Liver (tissue), 9 donors: Measurements from ENCODE around the gene ENAH. TPM values are rescaled to one million over a fixed set of nuclear protein-coding genes. Genes with fewer than 3 reads are reported as not detected.

Experiments
- DNase-seq: peaks from one replicate; pipeline ENCODE4 v3.0.0-alpha.2; 2017; ENCODE audit warnings: low spot score
- H3K27ac ChIP-seq, 2 donors: one replicate each; pipeline ENCODE4 v1.7.0; 2013; ENCODE audit warnings: inconsistent platforms in 2 of 2, low read length in 2 of 2, control low read depth in 1 of 2, low read depth in 1 of 2, mild to moderate bottlenecking in 1 of 2
- H3K27me3 ChIP-seq, 4 donors: one replicate each; pipeline versions ENCODE4 v1.6.1 to v1.7.0; 2013; ENCODE audit warnings: low read length in 3 of 4, inconsistent platforms in 1 of 4, mild to moderate bottlenecking in 1 of 4, moderate library complexity in 1 of 4; ENCODE audit not compliant: control insufficient read depth in 4 of 4, insufficient read depth in 4 of 4
- H3K36me3 ChIP-seq, 4 donors: one replicate each; pipeline versions ENCODE4 v1.6.1 to v1.7.0; 2013; ENCODE audit warnings: low read length in 3 of 4, mild to moderate bottlenecking in 3 of 4, low read depth in 1 of 4, moderate library complexity in 1 of 4; ENCODE audit not compliant: control insufficient read depth in 4 of 4, insufficient read depth in 3 of 4
- H3K4me1 ChIP-seq, 4 donors: one replicate each; pipeline versions ENCODE4 v1.6.1 to v1.7.0; 2013; ENCODE audit warnings: low read length in 3 of 4, mild to moderate bottlenecking in 3 of 4, moderate library complexity in 1 of 4; ENCODE audit not compliant: control insufficient read depth in 4 of 4, insufficient read depth in 4 of 4
- H3K4me3 ChIP-seq, 3 donors: one replicate each; pipeline versions ENCODE4 v1.6.1 to v1.7.0; 2013; ENCODE audit warnings: low read length in 3 of 3, control low read depth in 1 of 3, low read depth in 1 of 3, mild to moderate bottlenecking in 1 of 3
- H3K9ac ChIP-seq, 2 donors: one replicate each; pipeline ENCODE4 v1.7.0; 2013; ENCODE audit warnings: low read length in 2 of 2, mild to moderate bottlenecking in 2 of 2, moderate library complexity in 2 of 2, control low read depth in 1 of 2, low read depth in 1 of 2
- H3K9me3 ChIP-seq, 4 donors: one replicate each; pipeline versions ENCODE4 v1.6.1 to v1.7.0; 2013; ENCODE audit warnings: low read length in 3 of 4; ENCODE audit not compliant: control insufficient read depth in 4 of 4
- EGR1 ChIP-seq, 2 donors: IDR thresholded peaks; 2 replicates each; pipeline ENCODE4 v1.6.1; 2016 to 2018; ENCODE audit warnings: antibody characterized with exemption in 2 of 2, low read depth in 2 of 2
- FOXA1 ChIP-seq: IDR thresholded peaks from 2 replicates; pipeline ENCODE4 v1.6.1; 2016; ENCODE audit warnings: antibody characterized with exemption
- FOXA2 ChIP-seq: IDR thresholded peaks from 2 replicates; pipeline ENCODE4 v1.6.1; 2016; ENCODE audit warnings: antibody characterized with exemption
- GABPA ChIP-seq, 2 donors: IDR thresholded peaks in 1 of 2; conservative IDR thresholded peaks in 1 of 2; 2 replicates each; pipeline ENCODE4 v1.6.1; 2016; ENCODE audit warnings: antibody characterized with exemption in 2 of 2, mild to moderate bottlenecking in 1 of 2, moderate library complexity in 1 of 2
- HNF4A ChIP-seq, 2 donors: conservative IDR thresholded peaks; 2 replicates each; pipeline ENCODE4 v1.6.1; 2016; ENCODE audit warnings: antibody characterized with exemption in 2 of 2, mild to moderate bottlenecking in 2 of 2
- HNF4G ChIP-seq: IDR thresholded peaks from 2 replicates; pipeline ENCODE4 v1.6.1; 2016; ENCODE audit warnings: antibody characterized with exemption
- JUND ChIP-seq, 2 donors: IDR thresholded peaks; 2 replicates each; pipeline ENCODE4 v1.6.1; 2016; ENCODE audit warnings: antibody characterized with exemption in 2 of 2
- NR2F2 ChIP-seq: IDR thresholded peaks from 2 replicates; pipeline ENCODE4 v1.6.1; 2016; ENCODE audit warnings: antibody characterized with exemption
- RAD21 ChIP-seq, 2 donors: IDR thresholded peaks; 2 replicates each; pipeline ENCODE4 v1.6.1; 2016; ENCODE audit warnings: antibody characterized with exemption in 2 of 2, mild to moderate bottlenecking in 2 of 2
- RXRA ChIP-seq, 2 donors: IDR thresholded peaks; 2 replicates each; pipeline ENCODE4 v1.6.1; 2017 to 2018; ENCODE audit warnings: antibody characterized with exemption in 2 of 2, mild to moderate bottlenecking in 1 of 2
- SP1 ChIP-seq: IDR thresholded peaks from 2 replicates; pipeline ENCODE4 v1.6.1; 2018; ENCODE audit warnings: antibody characterized with exemption, mild to moderate bottlenecking
- TAF1 ChIP-seq: conservative IDR thresholded peaks from 2 replicates; pipeline ENCODE4 v1.6.1; 2016; ENCODE audit warnings: antibody characterized with exemption, mild to moderate bottlenecking
- YY1 ChIP-seq: IDR thresholded peaks from 2 replicates; pipeline ENCODE4 v1.6.1; 2016; ENCODE audit warnings: antibody characterized with exemption, mild to moderate bottlenecking
- WGBS: extraction: QIAGEN DNeasy Blood & Tissue Kit; methylation state at CpG from one replicate; pipeline ENCODE4 v1.1.7; 2013; 5-methylcytosine and 5-hydroxymethylcytosine counted together
- polyA plus RNA-seq, 2 donors: library from polyadenylated mRNA; stranded (reverse) in 1 of 2; unstranded in 1 of 2; fragments of 200-250 nt in 1 of 2; fragments of >200 nt in 1 of 2; fragmentation: Nextera tagmentation in 1 of 2; extraction: Ambion mirVana in 1 of 2; gene quantifications; one replicate each; pipeline versions ENCODE4 v1.2.1 to v1.2.3, GENCODE V29; 2013 to 2015
- total RNA-seq, 2 donors: library from RNA; depleted of rRNA; stranded (reverse); fragments of >200 nt; gene quantifications; one replicate each; pipeline ENCODE4 v1.2.3, GENCODE V29; 2014
- TF ChIP-seq, protein P1 (sequence below): fragments of 150-350 bp; IDR thresholded peaks from 2 replicates; pipeline ENCODE4 v1.5.1; 2017; ENCODE audit warnings: improper control_type of control experiment, low read depth, low read length; ENCODE audit not compliant: missing input control
- TF ChIP-seq, protein P2 (sequence below): IDR thresholded peaks from 2 replicates; pipeline ENCODE4 v1.6.1; 2016; ENCODE audit warnings: antibody characterized with exemption, mild to moderate bottlenecking
- TF ChIP-seq, protein P3 (sequence below): IDR thresholded peaks from 2 replicates; pipeline ENCODE4 v1.6.1; 2016; ENCODE audit warnings: antibody characterized with exemption
- TF ChIP-seq, protein P4 (sequence below): IDR thresholded peaks from 2 replicates; pipeline ENCODE4 v1.6.1; 2016; ENCODE audit warnings: antibody characterized with exemption
- TF ChIP-seq, protein P5 (sequence below): IDR thresholded peaks from 2 replicates; pipeline ENCODE4 v1.6.1; 2016; ENCODE audit warnings: antibody characterized with exemption
- donor health status: healthy.
- donor health status: healthy.
- donor health status: healthy.
- donor health status: healthy.
- donor health status: healthy.

ENAH gene
- total and polyA plus RNA-seq, 4 donors, result 2.8 to 8.4 (median 4.5) TPM

DNA sequence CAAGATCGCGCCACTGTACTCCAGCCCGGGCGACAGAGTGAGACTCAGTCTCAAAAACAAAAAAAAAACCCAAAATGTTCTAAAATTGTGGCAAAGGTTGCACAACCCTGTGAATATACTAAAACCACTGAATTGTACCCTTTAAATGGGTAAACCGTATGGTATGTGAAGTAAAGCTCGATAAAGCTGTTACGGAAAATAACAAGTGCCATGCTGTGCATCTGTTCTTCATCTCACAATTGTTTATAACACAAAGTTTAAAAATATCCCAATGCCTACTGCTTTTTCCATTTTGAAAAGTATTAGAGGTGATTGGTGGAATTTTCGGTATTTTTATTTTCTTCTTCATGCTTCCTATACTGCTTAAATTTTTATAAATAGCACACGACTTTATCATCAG lies 111.5 kb downstream of the ENAH start:
- TF ChIP-seq, protein P1, sequence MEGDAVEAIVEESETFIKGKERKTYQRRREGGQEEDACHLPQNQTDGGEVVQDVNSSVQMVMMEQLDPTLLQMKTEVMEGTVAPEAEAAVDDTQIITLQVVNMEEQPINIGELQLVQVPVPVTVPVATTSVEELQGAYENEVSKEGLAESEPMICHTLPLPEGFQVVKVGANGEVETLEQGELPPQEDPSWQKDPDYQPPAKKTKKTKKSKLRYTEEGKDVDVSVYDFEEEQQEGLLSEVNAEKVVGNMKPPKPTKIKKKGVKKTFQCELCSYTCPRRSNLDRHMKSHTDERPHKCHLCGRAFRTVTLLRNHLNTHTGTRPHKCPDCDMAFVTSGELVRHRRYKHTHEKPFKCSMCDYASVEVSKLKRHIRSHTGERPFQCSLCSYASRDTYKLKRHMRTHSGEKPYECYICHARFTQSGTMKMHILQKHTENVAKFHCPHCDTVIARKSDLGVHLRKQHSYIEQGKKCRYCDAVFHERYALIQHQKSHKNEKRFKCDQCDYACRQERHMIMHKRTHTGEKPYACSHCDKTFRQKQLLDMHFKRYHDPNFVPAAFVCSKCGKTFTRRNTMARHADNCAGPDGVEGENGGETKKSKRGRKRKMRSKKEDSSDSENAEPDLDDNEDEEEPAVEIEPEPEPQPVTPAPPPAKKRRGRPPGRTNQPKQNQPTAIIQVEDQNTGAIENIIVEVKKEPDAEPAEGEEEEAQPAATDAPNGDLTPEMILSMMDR, result no peak
- TF ChIP-seq, protein P2, sequence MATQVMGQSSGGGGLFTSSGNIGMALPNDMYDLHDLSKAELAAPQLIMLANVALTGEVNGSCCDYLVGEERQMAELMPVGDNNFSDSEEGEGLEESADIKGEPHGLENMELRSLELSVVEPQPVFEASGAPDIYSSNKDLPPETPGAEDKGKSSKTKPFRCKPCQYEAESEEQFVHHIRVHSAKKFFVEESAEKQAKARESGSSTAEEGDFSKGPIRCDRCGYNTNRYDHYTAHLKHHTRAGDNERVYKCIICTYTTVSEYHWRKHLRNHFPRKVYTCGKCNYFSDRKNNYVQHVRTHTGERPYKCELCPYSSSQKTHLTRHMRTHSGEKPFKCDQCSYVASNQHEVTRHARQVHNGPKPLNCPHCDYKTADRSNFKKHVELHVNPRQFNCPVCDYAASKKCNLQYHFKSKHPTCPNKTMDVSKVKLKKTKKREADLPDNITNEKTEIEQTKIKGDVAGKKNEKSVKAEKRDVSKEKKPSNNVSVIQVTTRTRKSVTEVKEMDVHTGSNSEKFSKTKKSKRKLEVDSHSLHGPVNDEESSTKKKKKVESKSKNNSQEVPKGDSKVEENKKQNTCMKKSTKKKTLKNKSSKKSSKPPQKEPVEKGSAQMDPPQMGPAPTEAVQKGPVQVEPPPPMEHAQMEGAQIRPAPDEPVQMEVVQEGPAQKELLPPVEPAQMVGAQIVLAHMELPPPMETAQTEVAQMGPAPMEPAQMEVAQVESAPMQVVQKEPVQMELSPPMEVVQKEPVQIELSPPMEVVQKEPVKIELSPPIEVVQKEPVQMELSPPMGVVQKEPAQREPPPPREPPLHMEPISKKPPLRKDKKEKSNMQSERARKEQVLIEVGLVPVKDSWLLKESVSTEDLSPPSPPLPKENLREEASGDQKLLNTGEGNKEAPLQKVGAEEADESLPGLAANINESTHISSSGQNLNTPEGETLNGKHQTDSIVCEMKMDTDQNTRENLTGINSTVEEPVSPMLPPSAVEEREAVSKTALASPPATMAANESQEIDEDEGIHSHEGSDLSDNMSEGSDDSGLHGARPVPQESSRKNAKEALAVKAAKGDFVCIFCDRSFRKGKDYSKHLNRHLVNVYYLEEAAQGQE, result no peak
- TF ChIP-seq NR2F2, result no peak
- no peak for TF ChIP-seq RAD21 (IDR thresholded peaks at IDR 0.05)
- no peak for TF ChIP-seq FOXA2
- TF ChIP-seq SP1, result no peak
- TF ChIP-seq, protein P3, sequence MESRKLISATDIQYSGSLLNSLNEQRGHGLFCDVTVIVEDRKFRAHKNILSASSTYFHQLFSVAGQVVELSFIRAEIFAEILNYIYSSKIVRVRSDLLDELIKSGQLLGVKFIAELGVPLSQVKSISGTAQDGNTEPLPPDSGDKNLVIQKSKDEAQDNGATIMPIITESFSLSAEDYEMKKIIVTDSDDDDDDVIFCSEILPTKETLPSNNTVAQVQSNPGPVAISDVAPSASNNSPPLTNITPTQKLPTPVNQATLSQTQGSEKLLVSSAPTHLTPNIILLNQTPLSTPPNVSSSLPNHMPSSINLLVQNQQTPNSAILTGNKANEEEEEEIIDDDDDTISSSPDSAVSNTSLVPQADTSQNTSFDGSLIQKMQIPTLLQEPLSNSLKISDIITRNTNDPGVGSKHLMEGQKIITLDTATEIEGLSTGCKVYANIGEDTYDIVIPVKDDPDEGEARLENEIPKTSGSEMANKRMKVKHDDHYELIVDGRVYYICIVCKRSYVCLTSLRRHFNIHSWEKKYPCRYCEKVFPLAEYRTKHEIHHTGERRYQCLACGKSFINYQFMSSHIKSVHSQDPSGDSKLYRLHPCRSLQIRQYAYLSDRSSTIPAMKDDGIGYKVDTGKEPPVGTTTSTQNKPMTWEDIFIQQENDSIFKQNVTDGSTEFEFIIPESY, result no peak
- TF ChIP-seq TAF1, result no peak
- TF ChIP-seq FOXA1, result no peak
- TF ChIP-seq JUND (IDR thresholded peaks at IDR 0.05), result no peak
- TF ChIP-seq, protein P4, sequence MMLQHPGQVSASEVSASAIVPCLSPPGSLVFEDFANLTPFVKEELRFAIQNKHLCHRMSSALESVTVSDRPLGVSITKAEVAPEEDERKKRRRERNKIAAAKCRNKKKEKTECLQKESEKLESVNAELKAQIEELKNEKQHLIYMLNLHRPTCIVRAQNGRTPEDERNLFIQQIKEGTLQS, result no peak
- TF ChIP-seq YY1, result no peak
- TF ChIP-seq EGR1 (IDR thresholded peaks at IDR 0.05; ENCODE audit: low read depth in 2 of 2), result no peak
- no peak for TF ChIP-seq GABPA (IDR thresholded peaks at IDR 0.05 in 1 of 2, conservative IDR thresholded peaks at IDR 0.05 in 1 of 2)
- no peak for TF ChIP-seq RXRA (IDR thresholded peaks at IDR 0.05)
- no peak for TF ChIP-seq HNF4A (conservative IDR thresholded peaks at IDR 0.05)
- TF ChIP-seq, protein P5, sequence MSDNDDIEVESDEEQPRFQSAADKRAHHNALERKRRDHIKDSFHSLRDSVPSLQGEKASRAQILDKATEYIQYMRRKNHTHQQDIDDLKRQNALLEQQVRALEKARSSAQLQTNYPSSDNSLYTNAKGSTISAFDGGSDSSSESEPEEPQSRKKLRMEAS, result no peak
- no peak for TF ChIP-seq HNF4G
- no peak overlapping the region for H3K27ac ChIP-seq
- H3K4me1 ChIP-seq, result peaks cover 0 to 1% (median 0%) of the 10 kb centered on the region in 4 donors
- no peak for DNase-seq
- no peaks in the 10 kb centered on the region for H3K27me3 ChIP-seq
- H3K9ac ChIP-seq, result no peak overlapping the region
- no peaks in the 10 kb centered on the region for H3K36me3 ChIP-seq
- 91% methylated on average over 9 of the region's 9 CpGs for WGBS
- H3K9me3 ChIP-seq, result no peaks in the 10 kb centered on the region
- H3K4me3 ChIP-seq, result no peak overlapping the region
